HG03064 (cell line): ENCODE data around the gene NELFCD.
A peak's percentile ranks its signal among the peaks of the same experiment; 100 is the strongest.

Experiments used
- ATAC-seq: cut with Tn5 transposase; IDR thresholded peaks from one replicate; pipeline ENCODE4 v1.9.1; 2021; ENCODE audit warnings: low read depth; ENCODE audit not compliant: unreplicated experiment

Gene NELFCD

GRCh38 chr20:58993332-58994248, 12.5 kb downstream of the NELFCD start:
- no peak for ATAC-seq

- ATAC-seq: no peak
These were observed 13.5 kb downstream of the NELFCD start for GRCh38 chr20:58994390-58995159.

- no peak for ATAC-seq
These were observed 14.6 kb downstream of the NELFCD start for GRCh38 chr20:58995461-58996225.

GRCh38 chr20:58996226-58996611, 15.2 kb downstream of the NELFCD start:
- no peak for ATAC-seq

- ATAC-seq: no peak
These were observed 16.2 kb downstream of the NELFCD start for GRCh38 chr20:58997141-58997770.

- no peak for ATAC-seq
These were observed 17.6 kb downstream of the NELFCD start for GRCh38 chr20:58998656-58999055.

- ATAC-seq: no peak
These were observed 19.3 kb downstream of the NELFCD start for GRCh38 chr20:59000326-59000725.

- ATAC-seq: no peak
These were observed 20.0 kb downstream of the NELFCD start for GRCh38 chr20:59001068-59001448.

- no peak for ATAC-seq
These were observed 20.6 kb downstream of the NELFCD start for GRCh38 chr20:59001449-59002171.

- ATAC-seq: no peak
These were observed 21.3 kb downstream of the NELFCD start for GRCh38 chr20:59002388-59002787.

- no peak for ATAC-seq
These were observed 21.9 kb downstream of the NELFCD start for GRCh38 chr20:59002874-59003399.

- no peak for ATAC-seq
These were observed 22.9 kb downstream of the NELFCD start for GRCh38 chr20:59003836-59004492.

GRCh38 chr20:59004493-59004762, 23.4 kb downstream of the NELFCD start:
- no peak for ATAC-seq

- peak; percentile 50 for ATAC-seq
These were observed 23.9 kb downstream of the NELFCD start for GRCh38 chr20:59004763-59005522.

GRCh38 chr20:59005523-59006166, 24.6 kb downstream of the NELFCD start:
- no peak for ATAC-seq

GRCh38 chr20:59006167-59006863, 25.3 kb downstream of the NELFCD start:
- no peak for ATAC-seq

- no peak for ATAC-seq
These were observed 26.0 kb downstream of the NELFCD start, which contains the start of gene CTSZ for GRCh38 chr20:59006864-59007664. Gene CTSZ, minus strand, starts transcription at chr20:59007254. Its CDS starts 126 bp downstream, at chr20:59007128.
